Brain microvascular endothelial cell (primary cell): ENCODE measurements around the gene TIGD1.

Experiments used
- DNase-seq: peaks from one replicate; pipeline ENCODE4 v3.0.0-alpha.2; 2020
- H3K27ac ChIP-seq: fragments of 250-450 bp; sonication (Bioruptor Pico); 2 replicates; pipeline ENCODE4 v1.5.1; 2020; ENCODE audit warnings: mild to moderate bottlenecking, moderate library complexity
- H3K27me3 ChIP-seq: fragments of 250-450 bp; sonication (Bioruptor Pico); replicated peaks from 2 replicates; pipeline ENCODE4 v1.5.1; 2020; ENCODE audit warnings: mild to moderate bottlenecking
- H3K36me3 ChIP-seq: fragments of 250-450 bp; sonication (Bioruptor Pico); replicated peaks from 2 replicates; pipeline ENCODE4 v1.5.1; 2020; ENCODE audit warnings: mild to moderate bottlenecking
- H3K4me3 ChIP-seq: 2 replicates; pipeline ENCODE4 v1.5.1; 2011; ENCODE audit warnings: low read depth, mild to moderate bottlenecking, control low read depth, low read length, moderate library complexity
- CTCF ChIP-seq: IDR thresholded peaks from 2 replicates; pipeline ENCODE4 v1.5.1; 2011; ENCODE audit warnings: low read depth, mild to moderate bottlenecking, moderate library complexity, low read length, control low read depth, inconsistent platforms; ENCODE audit errors: missing control alignments
- in situ Hi-C: cut with HindIII; loops from 2 replicates; pipeline ENCODE4 v1.10.0; 2017; ENCODE audit warnings: low sequenced_read_pairs, low pct_ligation_motif_present

TIGD1 gene

GRCh38 chr2:232540441-232541041 is 9.8 kb downstream of the TIGD1 start:
- H3K4me3 ChIP-seq: no peak overlapping the region
- no peaks in the 10 kb centered on the region for H3K36me3 ChIP-seq
- H3K27ac ChIP-seq: no peak overlapping the region
- no peak for TF ChIP-seq CTCF
- in situ Hi-C loops: no loop called here
- H3K27me3 ChIP-seq: no peaks in the 10 kb centered on the region
- DNase-seq: no peak

GRCh38 chr2:232539298-232540231 is 10.8 kb downstream of the TIGD1 start, which contains the start of gene CHRNG:
CHRNG (plus strand) TSS chr2:232539692; CDS start chr2:232539748, 56 bp downstream.
- no peak within 1 kb of the TSS for H3K27ac ChIP-seq
- no peak within 1 kb of the TSS for H3K4me3 ChIP-seq
- TF ChIP-seq CTCF: no peak
- in situ Hi-C loops: no loop called here
- no peak for DNase-seq
- no peaks in the 10 kb centered on the region for H3K27me3 ChIP-seq
- H3K36me3 ChIP-seq: no peaks in the 10 kb centered on the region

- H3K27ac ChIP-seq: no peak overlapping the region
- H3K27me3 ChIP-seq: no peaks in the 10 kb centered on the region
- no peak for DNase-seq
- H3K36me3 ChIP-seq: no peaks in the 10 kb centered on the region
- TF ChIP-seq CTCF: no peak
- H3K4me3 ChIP-seq: no peak overlapping the region
- in situ Hi-C loops: no loop called here
Measured at GRCh38 chr2:232538671-232539070, 11.7 kb downstream of the TIGD1 start.

DNA sequence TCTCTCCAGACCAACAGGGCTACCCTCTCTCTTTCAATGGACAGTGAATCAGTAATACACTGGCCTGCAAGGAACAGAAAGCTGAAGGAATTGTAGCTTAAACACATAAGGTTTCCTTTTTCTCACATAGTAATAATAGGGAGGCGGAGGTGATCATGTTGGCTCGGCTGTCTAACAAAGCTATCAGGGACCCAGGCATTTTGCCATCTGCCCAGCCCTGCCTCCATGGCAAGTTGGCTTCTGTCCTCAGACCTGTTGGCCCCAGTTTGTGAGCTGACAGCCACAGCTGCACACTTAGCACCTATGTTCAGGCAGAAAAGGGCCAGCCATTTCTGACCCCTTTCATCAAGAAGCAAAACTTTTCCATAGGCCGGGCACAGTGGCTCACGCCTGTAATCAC is 12.9 kb downstream of the TIGD1 start:
- Histone ChIP-seq H3K27ac (no peak overlapping the region), H3K36me3 (no peaks in the 10 kb centered on the region), H3K4me3 (no peak overlapping the region), H3K27me3 (no peaks in the 10 kb centered on the region)
- in situ Hi-C loops: no loop called here
- TF ChIP-seq CTCF: no peak
- no peak for DNase-seq

DNA sequence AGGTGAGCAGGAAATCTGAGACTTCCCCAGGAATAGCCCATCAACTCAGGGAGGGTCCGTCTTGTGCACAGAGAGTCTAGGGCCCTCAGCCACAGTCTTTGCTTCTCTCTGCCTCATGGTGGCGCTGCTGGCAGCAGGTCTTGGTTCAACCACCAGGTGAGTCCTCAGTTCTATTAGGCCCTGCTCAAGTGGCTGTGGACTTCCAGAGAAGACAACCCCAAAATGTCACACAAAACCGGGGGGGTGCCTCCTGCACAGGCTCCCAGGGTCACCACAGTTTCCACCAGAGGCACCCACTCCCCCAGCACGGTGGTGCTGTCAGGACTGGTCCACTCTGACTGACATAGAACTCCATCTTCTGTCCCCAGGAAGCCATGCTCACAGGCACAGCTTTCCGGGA is 13.3 kb downstream of the TIGD1 start:
- Histone ChIP-seq H3K4me3 (no peak overlapping the region), H3K27ac (no peak overlapping the region), H3K27me3 (no peaks in the 10 kb centered on the region), H3K36me3 (no peaks in the 10 kb centered on the region)
- DNase-seq: no peak
- in situ Hi-C loops: no loop called here
- TF ChIP-seq CTCF: peak; percentile 59
